Stomach (tissue), 4 donors: ENCODE data around the gene ADAM22.

Source experiments
- CTCF ChIP-seq, 7 experiments: fragments of 450-650 bp in 4 of 7; fragments of 200-600 bp in 3 of 7; sonication (generic) in 3 of 7; IDR thresholded peaks; one replicate each; pipeline ENCODE4 v1.5.1; 2016 to 2019; ENCODE audit warnings: antibody characterized with exemption in 7 of 7, control low read depth in 2 of 7, mild to moderate bottlenecking in 1 of 7
- POLR2A ChIP-seq, 4 donors: fragments of 450-650 bp; IDR thresholded peaks; one replicate each; pipeline ENCODE4 v1.6.1; 2016; ENCODE audit warnings: antibody characterized with exemption in 4 of 4, control low read depth in 2 of 4, mild to moderate bottlenecking in 1 of 4, moderate library complexity in 1 of 4
- POLR2AphosphoS5 ChIP-seq, 3 donors: sonication (generic); formaldehyde crosslinking; IDR thresholded peaks; one replicate each; pipeline ENCODE4 v1.6.1; 2016; ENCODE audit warnings: antibody characterized with exemption in 3 of 3

GRCh38 chr7:88223265-88223664, 289.2 kb downstream of the ADAM22 start:
- no peak for TF ChIP-seq POLR2A (IDR thresholded peaks at IDR 0.05)
- TF ChIP-seq CTCF (IDR thresholded peaks at IDR 0.05) = no peak
- TF ChIP-seq POLR2AphosphoS5 (IDR thresholded peaks at IDR 0.05) = no peak
